ENCODE data around the gene MACROD2.
"Not testable (repeated sequence)": the region's sequence is repeated elsewhere in the genome, so short reads cannot be mapped to it uniquely, and the experiment has no call there.

Gene MACROD2

GRCh38 chr20:15795305-15796019 is 1800.1 kb downstream of the MACROD2 start:
- no peaks in the 10 kb centered on the region for H3K27me3 Mint-ChIP-seq
- H3K9me3 Mint-ChIP-seq: peaks cover 3% of the 10 kb centered on the region
- no peak overlapping the region for H3K27ac Mint-ChIP-seq
- no peaks in the 10 kb centered on the region for H3K36me3 Mint-ChIP-seq (ENCODE audit: low read depth)
- no peaks in the 10 kb centered on the region for H3K4me1 Mint-ChIP-seq (ENCODE audit: low read depth)
- H3K4me3 Mint-ChIP-seq: no peak overlapping the region

GRCh38 chr20:15799871-15800270 is 1804.6 kb downstream of the MACROD2 start:
- H3K27me3 Mint-ChIP-seq: no peaks in the 10 kb centered on the region
- no peaks in the 10 kb centered on the region for H3K4me1 Mint-ChIP-seq (ENCODE audit: low read depth)
- no peak overlapping the region for H3K4me3 Mint-ChIP-seq
- no peaks in the 10 kb centered on the region for H3K36me3 Mint-ChIP-seq (ENCODE audit: low read depth)
- peaks cover 4% of the 10 kb centered on the region for H3K9me3 Mint-ChIP-seq
- H3K27ac Mint-ChIP-seq: no peak overlapping the region

GRCh38 chr20:15802020-15802419 is 1806.7 kb downstream of the MACROD2 start:
- Mint-ChIP-seq H3K4me1 (ENCODE audit: low read depth) (peaks cover 3% of the 10 kb centered on the region), H3K9me3 (peaks cover 13% of the 10 kb centered on the region), H3K27ac (no peak overlapping the region), H3K36me3 (ENCODE audit: low read depth) (no peaks in the 10 kb centered on the region), H3K4me3 (no peak overlapping the region), H3K27me3 (no peaks in the 10 kb centered on the region)

- Mint-ChIP-seq H3K9me3 (peaks cover 21% of the 10 kb centered on the region), H3K36me3 (ENCODE audit: low read depth) (no peaks in the 10 kb centered on the region), H3K27me3 (no peaks in the 10 kb centered on the region), H3K4me1 (ENCODE audit: low read depth) (peaks cover 9% of the 10 kb centered on the region), H3K4me3 (no peak overlapping the region), H3K27ac (no peak overlapping the region)
Measured at GRCh38 chr20:15805154-15805553, 1809.8 kb downstream of the MACROD2 start.

- no peaks in the 10 kb centered on the region for H3K27me3 Mint-ChIP-seq
- no peaks in the 10 kb centered on the region for H3K36me3 Mint-ChIP-seq (ENCODE audit: low read depth)
- peaks cover 9% of the 10 kb centered on the region for H3K4me1 Mint-ChIP-seq (ENCODE audit: low read depth)
- peaks cover 21% of the 10 kb centered on the region for H3K9me3 Mint-ChIP-seq
- H3K27ac Mint-ChIP-seq: no peak overlapping the region
- no peak overlapping the region for H3K4me3 Mint-ChIP-seq
Measured at GRCh38 chr20:15806105-15806504, 1810.8 kb downstream of the MACROD2 start.

GRCh38 chr20:15807271-15807670 is 1812.0 kb downstream of the MACROD2 start:
- Mint-ChIP-seq H3K27ac (no peak overlapping the region), H3K4me3 (no peak overlapping the region), H3K36me3 (ENCODE audit: low read depth) (no peaks in the 10 kb centered on the region), H3K4me1 (ENCODE audit: low read depth) (peaks cover 9% of the 10 kb centered on the region), H3K27me3 (no peaks in the 10 kb centered on the region), H3K9me3 (peaks cover 21% of the 10 kb centered on the region)

GRCh38 chr20:15807771-15808170 is 1812.5 kb downstream of the MACROD2 start:
- H3K4me3 Mint-ChIP-seq; H3K27ac Mint-ChIP-seq; H3K36me3 Mint-ChIP-seq (ENCODE audit: low read depth); H3K27me3 Mint-ChIP-seq; H3K4me1 Mint-ChIP-seq (ENCODE audit: low read depth): not testable (repeated sequence)
- peaks cover 21% of the 10 kb centered on the region for H3K9me3 Mint-ChIP-seq

- H3K27ac Mint-ChIP-seq: no peak overlapping the region
- H3K27me3 Mint-ChIP-seq: no peaks in the 10 kb centered on the region
- H3K4me1 Mint-ChIP-seq (ENCODE audit: low read depth): peaks cover 5% of the 10 kb centered on the region
- H3K36me3 Mint-ChIP-seq (ENCODE audit: low read depth): no peaks in the 10 kb centered on the region
- peaks cover 9% of the 10 kb centered on the region for H3K9me3 Mint-ChIP-seq
- H3K4me3 Mint-ChIP-seq: no peak overlapping the region
Measured at GRCh38 chr20:15811951-15812350, 1816.6 kb downstream of the MACROD2 start.

- Mint-ChIP-seq H3K36me3 (ENCODE audit: low read depth) (no peaks in the 10 kb centered on the region), H3K27ac (no peak overlapping the region), H3K27me3 (no peaks in the 10 kb centered on the region), H3K9me3 (peaks cover 5% of the 10 kb centered on the region), H3K4me1 (ENCODE audit: low read depth) (peaks cover 5% of the 10 kb centered on the region), H3K4me3 (no peak overlapping the region)
Measured at GRCh38 chr20:15812696-15813095, 1817.4 kb downstream of the MACROD2 start.

- Mint-ChIP-seq H3K27ac (no peak overlapping the region), H3K27me3 (no peaks in the 10 kb centered on the region), H3K4me3 (no peak overlapping the region), H3K4me1 (ENCODE audit: low read depth) (no peaks in the 10 kb centered on the region), H3K9me3 (no peaks in the 10 kb centered on the region), H3K36me3 (ENCODE audit: low read depth) (no peaks in the 10 kb centered on the region)
Measured at GRCh38 chr20:15814360-15814759, 1819.0 kb downstream of the MACROD2 start.

- Mint-ChIP-seq H3K27ac (no peak overlapping the region), H3K27me3 (no peaks in the 10 kb centered on the region), H3K4me1 (ENCODE audit: low read depth) (no peaks in the 10 kb centered on the region), H3K9me3 (no peaks in the 10 kb centered on the region), H3K36me3 (ENCODE audit: low read depth) (no peaks in the 10 kb centered on the region), H3K4me3 (no peak overlapping the region)
Measured at GRCh38 chr20:15814911-15815310, 1819.6 kb downstream of the MACROD2 start.

GRCh38 chr20:15817351-15817750 is 1822.0 kb downstream of the MACROD2 start:
- Mint-ChIP-seq H3K4me3 (no peak overlapping the region), H3K27ac (no peak overlapping the region), H3K4me1 (ENCODE audit: low read depth) (no peaks in the 10 kb centered on the region), H3K36me3 (ENCODE audit: low read depth) (no peaks in the 10 kb centered on the region), H3K27me3 (no peaks in the 10 kb centered on the region), H3K9me3 (no peaks in the 10 kb centered on the region)

- H3K27ac Mint-ChIP-seq: no peak overlapping the region
- H3K4me3 Mint-ChIP-seq: no peak overlapping the region
- H3K27me3 Mint-ChIP-seq: no peaks in the 10 kb centered on the region
- H3K9me3 Mint-ChIP-seq: no peaks in the 10 kb centered on the region
- no peaks in the 10 kb centered on the region for H3K4me1 Mint-ChIP-seq (ENCODE audit: low read depth)
- no peaks in the 10 kb centered on the region for H3K36me3 Mint-ChIP-seq (ENCODE audit: low read depth)
Measured at GRCh38 chr20:15818651-15819071, 1823.3 kb downstream of the MACROD2 start.

- no peaks in the 10 kb centered on the region for H3K27me3 Mint-ChIP-seq
- H3K4me3 Mint-ChIP-seq: no peak overlapping the region
- no peaks in the 10 kb centered on the region for H3K9me3 Mint-ChIP-seq
- H3K27ac Mint-ChIP-seq: no peak overlapping the region
- no peaks in the 10 kb centered on the region for H3K36me3 Mint-ChIP-seq (ENCODE audit: low read depth)
- H3K4me1 Mint-ChIP-seq (ENCODE audit: low read depth): no peaks in the 10 kb centered on the region
Measured at GRCh38 chr20:15823718-15824117, 1828.4 kb downstream of the MACROD2 start.

- H3K27me3 Mint-ChIP-seq: no peaks in the 10 kb centered on the region
- no peaks in the 10 kb centered on the region for H3K9me3 Mint-ChIP-seq
- no peaks in the 10 kb centered on the region for H3K4me1 Mint-ChIP-seq (ENCODE audit: low read depth)
- H3K36me3 Mint-ChIP-seq (ENCODE audit: low read depth): no peaks in the 10 kb centered on the region
- H3K27ac Mint-ChIP-seq: no peak overlapping the region
- no peak overlapping the region for H3K4me3 Mint-ChIP-seq
Measured at GRCh38 chr20:15827628-15828027, 1832.3 kb downstream of the MACROD2 start.

- Mint-ChIP-seq H3K27me3 (no peaks in the 10 kb centered on the region), H3K27ac (no peak overlapping the region)
Measured at GRCh38 chr20:15831201-15831600, 1835.9 kb downstream of the MACROD2 start.

More at GRCh38 chr20:15831201-15831600, 1835.9 kb downstream of the MACROD2 start:
- Mint-ChIP-seq H3K9me3 (no peaks in the 10 kb centered on the region), H3K36me3 (ENCODE audit: low read depth) (no peaks in the 10 kb centered on the region), H3K4me1 (ENCODE audit: low read depth) (no peaks in the 10 kb centered on the region), H3K4me3 (no peak overlapping the region)
